ENCODE results near the gene MIEN1.

The MIEN1 gene

DNA sequence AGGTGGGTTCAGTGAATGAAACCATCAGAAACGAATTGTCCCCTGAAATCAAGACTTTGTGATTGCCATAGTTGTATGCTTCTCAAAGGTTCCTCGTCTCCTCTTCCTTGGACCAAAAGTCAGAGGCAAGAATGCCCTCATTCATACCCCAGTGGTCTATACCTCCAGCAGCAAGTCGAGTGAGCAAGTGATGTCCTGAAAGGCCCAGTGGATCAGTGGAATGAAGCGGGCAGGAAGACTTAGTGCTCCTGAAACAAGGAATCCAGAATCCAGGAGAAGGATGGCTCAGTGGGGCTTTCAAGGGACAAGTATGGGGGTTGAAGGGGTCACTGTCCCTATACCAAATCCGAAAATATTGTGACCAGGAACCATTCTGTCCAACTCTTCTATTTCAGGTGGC, 35.7 kb downstream of the MIEN1 start:
- no peak overlapping the region for H3K27ac ChIP-seq (ENCODE audit: low read depth, low read length)

DNA sequence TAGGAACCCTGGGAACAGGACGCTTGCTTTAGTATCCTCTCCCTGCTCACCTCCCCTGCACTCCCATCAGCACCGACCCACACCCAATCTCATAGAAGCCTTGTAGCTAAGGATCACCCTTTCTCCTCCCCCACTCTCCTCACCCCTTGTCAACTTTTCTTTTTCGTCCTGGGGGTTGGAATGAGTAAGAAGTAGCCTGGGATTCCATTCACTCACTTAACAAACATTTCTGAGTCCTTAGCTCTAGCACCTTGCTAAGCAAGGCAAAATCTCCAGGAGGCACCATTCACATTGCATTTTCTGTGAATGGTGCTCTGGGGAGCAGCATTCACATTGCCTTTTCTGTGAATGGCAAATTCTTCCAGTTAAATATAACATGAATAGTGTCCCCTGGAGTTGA, 41.4 kb downstream of the MIEN1 start:
- no peaks in the 10 kb centered on the region for H3K27me3 ChIP-seq (ENCODE audit: insufficient read depth, low read length)
- H3K4me3 ChIP-seq (ENCODE audit: low read depth, low read length) = peak overlapping the region; percentile 89
- no peaks in the 10 kb centered on the region for H3K36me3 ChIP-seq (ENCODE audit: insufficient read depth, low read length)
- no peak overlapping the region for H3K27ac ChIP-seq (ENCODE audit: low read depth, low read length)
- peaks cover 13% of the 10 kb centered on the region for H3K4me1 ChIP-seq (ENCODE audit: control insufficient read depth, insufficient read depth, low read length, unreplicated experiment)
- no peaks in the 10 kb centered on the region for H3K79me2 ChIP-seq (ENCODE audit: control insufficient read depth, insufficient read depth, low read length, unreplicated experiment)
- peak overlapping the region; percentile 97 for H2AFZ ChIP-seq (ENCODE audit: low read length, unreplicated experiment)

More for the DNA sequence above, 35.7 kb downstream of the MIEN1 start:
- H3K27me3 ChIP-seq (ENCODE audit: insufficient read depth, low read length) = no peaks in the 10 kb centered on the region
- H3K79me2 ChIP-seq (ENCODE audit: control insufficient read depth, insufficient read depth, low read length, unreplicated experiment) = no peaks in the 10 kb centered on the region
- H3K4me1 ChIP-seq (ENCODE audit: control insufficient read depth, insufficient read depth, low read length, unreplicated experiment) = no peaks in the 10 kb centered on the region
- no peaks in the 10 kb centered on the region for H3K36me3 ChIP-seq (ENCODE audit: insufficient read depth, low read length)
- H2AFZ ChIP-seq (ENCODE audit: low read length, unreplicated experiment) = no peak overlapping the region
- no peak overlapping the region for H3K4me3 ChIP-seq (ENCODE audit: low read depth, low read length)

- H3K36me3 ChIP-seq (ENCODE audit: insufficient read depth, low read length) = no peaks in the 10 kb centered on the region
- peak overlapping the region; percentile 75 for H3K27ac ChIP-seq (ENCODE audit: low read depth, low read length)
- H3K4me3 ChIP-seq (ENCODE audit: low read depth, low read length) = peak overlapping the region; percentile 89
Measured at GRCh38 chr17:39688475-39688835, 41.9 kb downstream of the MIEN1 start.

DNA sequence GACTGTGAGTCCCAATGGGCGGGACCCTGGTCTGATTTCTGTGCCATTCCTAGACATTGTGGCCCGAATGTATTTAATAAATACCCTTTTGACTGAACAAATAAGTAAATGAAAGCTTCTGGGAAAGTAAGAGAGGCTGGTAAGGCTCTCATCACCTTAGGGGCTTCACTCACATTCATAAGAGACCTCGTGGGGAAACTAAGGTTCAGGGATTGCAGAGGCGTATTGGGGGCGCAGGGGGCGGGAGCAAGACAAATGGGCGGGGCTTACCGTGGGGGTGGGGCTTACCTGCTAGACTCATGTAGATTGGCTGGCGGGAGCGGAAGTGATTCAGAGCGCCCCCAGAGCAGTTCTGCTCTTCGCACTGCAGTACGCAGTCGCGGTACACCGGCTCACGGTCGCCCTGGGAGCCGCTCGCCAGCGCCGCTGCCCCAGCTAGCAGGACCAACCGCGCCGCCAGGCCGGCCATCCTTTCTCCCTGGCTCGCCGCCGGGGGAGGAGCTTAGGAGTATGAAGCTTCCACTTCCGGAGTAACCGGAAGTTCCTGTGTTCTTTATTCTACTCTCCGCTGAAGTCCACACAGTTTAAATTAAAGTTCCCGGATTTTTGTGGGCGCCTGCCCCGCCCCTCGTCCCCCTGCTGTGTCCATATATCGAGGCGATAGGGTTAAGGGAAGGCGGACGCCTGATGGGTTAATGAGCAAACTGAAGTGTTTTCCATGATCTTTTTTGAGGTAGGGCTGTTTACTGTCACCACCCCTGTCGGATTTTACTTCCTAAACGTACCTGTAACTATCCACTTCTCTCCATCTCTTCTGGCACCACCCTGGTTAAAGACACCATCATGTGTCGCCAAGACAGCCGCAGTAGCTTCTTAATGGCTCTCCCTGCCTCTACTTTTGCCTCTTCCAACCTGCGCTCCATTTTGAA, 42.5 kb downstream of the MIEN1 start, which contains the start of gene PGAP3:
PGAP3 (minus strand) TSS at position 512 of the 929 bp plus-strand sequence; CDS start at position 469, 43 bp downstream.
- Histone ChIP-seq H3K4me3 (ENCODE audit: low read depth, low read length) (peak within 1 kb of the TSS; percentile 89), H3K36me3 (ENCODE audit: insufficient read depth, low read length) (no peaks in the 10 kb centered on the region), H3K79me2 (ENCODE audit: control insufficient read depth, insufficient read depth, low read length, unreplicated experiment) (no peaks in the 10 kb centered on the region), H3K27ac (ENCODE audit: low read depth, low read length) (peak within 1 kb of the TSS; percentile 75), H3K27me3 (ENCODE audit: insufficient read depth, low read length) (no peaks in the 10 kb centered on the region), H3K4me1 (ENCODE audit: control insufficient read depth, insufficient read depth, low read length, unreplicated experiment) (peaks cover 13% of the 10 kb centered on the region), H2AFZ (ENCODE audit: low read length, unreplicated experiment) (peak within 1 kb of the TSS; percentile 97)

More at GRCh38 chr17:39688475-39688835, 41.9 kb downstream of the MIEN1 start:
- no peaks in the 10 kb centered on the region for H3K27me3 ChIP-seq (ENCODE audit: insufficient read depth, low read length)
- no peaks in the 10 kb centered on the region for H3K79me2 ChIP-seq (ENCODE audit: control insufficient read depth, insufficient read depth, low read length, unreplicated experiment)
- H2AFZ ChIP-seq (ENCODE audit: low read length, unreplicated experiment) = peak overlapping the region; percentile 97
- peaks cover 13% of the 10 kb centered on the region for H3K4me1 ChIP-seq (ENCODE audit: control insufficient read depth, insufficient read depth, low read length, unreplicated experiment)

- H3K4me1 ChIP-seq (ENCODE audit: control insufficient read depth, insufficient read depth, low read length, unreplicated experiment) = peaks cover 13% of the 10 kb centered on the region
- no peak overlapping the region for H3K27ac ChIP-seq (ENCODE audit: low read depth, low read length)
- H3K79me2 ChIP-seq (ENCODE audit: control insufficient read depth, insufficient read depth, low read length, unreplicated experiment) = no peaks in the 10 kb centered on the region
- peak overlapping the region; percentile 89 for H3K4me3 ChIP-seq (ENCODE audit: low read depth, low read length)
- peak overlapping the region; percentile 97 for H2AFZ ChIP-seq (ENCODE audit: low read length, unreplicated experiment)
- H3K27me3 ChIP-seq (ENCODE audit: insufficient read depth, low read length) = no peaks in the 10 kb centered on the region
- no peaks in the 10 kb centered on the region for H3K36me3 ChIP-seq (ENCODE audit: insufficient read depth, low read length)
Measured at GRCh38 chr17:39687101-39687545, 43.2 kb downstream of the MIEN1 start.

DNA sequence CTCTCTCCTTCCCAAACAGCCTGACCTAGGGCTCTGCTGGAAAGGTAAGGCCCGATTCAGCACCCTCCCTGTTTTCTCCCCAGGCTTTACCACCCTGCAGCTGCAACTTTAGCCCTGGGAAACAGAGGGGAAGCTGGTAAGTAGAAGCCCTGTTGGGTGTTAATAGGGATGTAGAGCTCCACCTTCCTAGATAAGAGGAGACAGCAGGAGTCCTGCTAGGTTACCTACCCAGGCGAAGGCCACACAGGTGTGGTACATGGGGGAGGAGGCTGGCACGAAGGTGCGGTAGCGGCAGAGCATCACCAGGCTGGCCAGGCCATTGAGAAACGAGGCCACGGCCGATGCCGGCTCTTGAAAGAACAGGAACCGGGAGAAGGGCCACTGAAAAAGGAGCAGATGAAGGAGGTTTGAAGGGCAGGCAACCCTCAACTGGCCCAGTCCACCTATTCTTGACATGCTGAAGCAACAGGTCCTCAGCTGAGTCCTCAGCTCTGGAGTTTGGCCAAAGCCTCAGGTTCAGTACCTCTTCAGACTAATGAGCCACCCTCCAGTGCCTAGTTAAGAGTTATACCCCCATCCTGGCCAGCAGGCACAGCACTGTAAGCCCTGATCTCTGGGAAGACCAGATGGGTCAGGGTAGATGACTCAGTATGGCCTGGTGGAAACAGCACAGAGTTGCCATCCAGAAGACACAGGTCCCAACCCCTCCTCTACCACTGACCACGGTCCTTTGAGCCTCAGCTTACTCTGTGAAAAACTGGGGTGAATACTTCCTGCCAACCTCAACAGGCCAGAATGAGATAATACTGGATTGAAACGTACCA, 45.8 kb downstream of the MIEN1 start:
- H3K36me3 ChIP-seq (ENCODE audit: insufficient read depth, low read length) = no peaks in the 10 kb centered on the region
- no peak overlapping the region for H3K4me3 ChIP-seq (ENCODE audit: low read depth, low read length)
- H3K27me3 ChIP-seq (ENCODE audit: insufficient read depth, low read length) = no peaks in the 10 kb centered on the region
- no peak overlapping the region for H3K27ac ChIP-seq (ENCODE audit: low read depth, low read length)
- peaks cover 13% of the 10 kb centered on the region for H3K4me1 ChIP-seq (ENCODE audit: control insufficient read depth, insufficient read depth, low read length, unreplicated experiment)
- no peak overlapping the region for H2AFZ ChIP-seq (ENCODE audit: low read length, unreplicated experiment)
- no peaks in the 10 kb centered on the region for H3K79me2 ChIP-seq (ENCODE audit: control insufficient read depth, insufficient read depth, low read length, unreplicated experiment)

- H3K36me3 ChIP-seq (ENCODE audit: insufficient read depth, low read length) = no peaks in the 10 kb centered on the region
- no peak overlapping the region for H2AFZ ChIP-seq (ENCODE audit: low read length, unreplicated experiment)
Measured at GRCh38 chr17:39683295-39683939, 46.9 kb downstream of the MIEN1 start.

GRCh38 chr17:39679521-39680192, 50.7 kb downstream of the MIEN1 start:
- H3K27ac ChIP-seq (ENCODE audit: low read depth, low read length) = no peak overlapping the region

More at GRCh38 chr17:39683295-39683939, 46.9 kb downstream of the MIEN1 start:
- Histone ChIP-seq H3K27ac (ENCODE audit: low read depth, low read length) (no peak overlapping the region), H3K4me1 (ENCODE audit: control insufficient read depth, insufficient read depth, low read length, unreplicated experiment) (peaks cover 4% of the 10 kb centered on the region), H3K79me2 (ENCODE audit: control insufficient read depth, insufficient read depth, low read length, unreplicated experiment) (no peaks in the 10 kb centered on the region), H3K27me3 (ENCODE audit: insufficient read depth, low read length) (no peaks in the 10 kb centered on the region), H3K4me3 (ENCODE audit: low read depth, low read length) (no peak overlapping the region)

More at GRCh38 chr17:39679521-39680192, 50.7 kb downstream of the MIEN1 start:
- Histone ChIP-seq H3K27me3 (ENCODE audit: insufficient read depth, low read length) (no peaks in the 10 kb centered on the region), H3K79me2 (ENCODE audit: control insufficient read depth, insufficient read depth, low read length, unreplicated experiment) (no peaks in the 10 kb centered on the region), H2AFZ (ENCODE audit: low read length, unreplicated experiment) (no peak overlapping the region), H3K36me3 (ENCODE audit: insufficient read depth, low read length) (no peaks in the 10 kb centered on the region), H3K4me1 (ENCODE audit: control insufficient read depth, insufficient read depth, low read length, unreplicated experiment) (no peaks in the 10 kb centered on the region), H3K4me3 (ENCODE audit: low read depth, low read length) (no peak overlapping the region)
